ENCODE measurements around the gene MMD.

Gene MMD

DNA sequence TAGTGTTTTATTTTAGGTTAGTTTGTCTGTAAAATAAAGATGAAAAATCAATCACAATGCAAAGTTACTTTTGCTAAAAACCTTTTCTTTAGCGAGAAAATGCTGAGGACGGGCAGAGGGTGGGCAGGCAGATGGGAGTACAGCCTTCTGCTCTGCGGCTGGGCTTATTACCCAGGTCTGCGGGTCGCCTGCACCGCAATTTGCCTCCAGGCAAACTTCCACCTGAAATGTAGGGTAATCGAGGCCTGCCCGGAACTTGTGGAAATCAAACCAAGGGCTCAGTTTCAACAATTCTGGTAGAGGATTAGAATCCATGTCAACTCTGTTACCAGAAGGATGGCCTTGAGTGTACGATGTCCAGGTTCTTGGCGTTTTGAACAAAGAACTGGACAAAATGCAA, 22.3 kb upstream of the MMD start:
- CTCF ChIA-PET = no interaction called here
- POLR2A ChIA-PET = no interaction called here
- DNase-seq (ENCODE audit: extremely low spot score) = no peak
- TF ChIP-seq FOXM1 (IDR thresholded peaks at IDR 0.05; ENCODE audit: borderline replicate concordance) (no peak), ZNF384 (IDR thresholded peaks at IDR 0.05) (no peak), FOXK2 (IDR thresholded peaks at IDR 0.05) (no peak), HDGF (IDR thresholded peaks at IDR 0.05; ENCODE audit: borderline replicate concordance) (no peak), CTBP1 (IDR thresholded peaks at IDR 0.05; ENCODE audit: borderline replicate concordance) (no peak), ELF4 (IDR thresholded peaks at IDR 0.05) (no peak), SUZ12 (IDR thresholded peaks at IDR 0.05) (no peak), LEF1 (IDR thresholded peaks at IDR 0.05; ENCODE audit: borderline replicate concordance) (no peak), L3MBTL2 (conservative IDR thresholded peaks at IDR 0.05) (no peak), TARDBP (IDR thresholded peaks at IDR 0.05) (no peak)
- TF ChIP-seq, protein P1, sequence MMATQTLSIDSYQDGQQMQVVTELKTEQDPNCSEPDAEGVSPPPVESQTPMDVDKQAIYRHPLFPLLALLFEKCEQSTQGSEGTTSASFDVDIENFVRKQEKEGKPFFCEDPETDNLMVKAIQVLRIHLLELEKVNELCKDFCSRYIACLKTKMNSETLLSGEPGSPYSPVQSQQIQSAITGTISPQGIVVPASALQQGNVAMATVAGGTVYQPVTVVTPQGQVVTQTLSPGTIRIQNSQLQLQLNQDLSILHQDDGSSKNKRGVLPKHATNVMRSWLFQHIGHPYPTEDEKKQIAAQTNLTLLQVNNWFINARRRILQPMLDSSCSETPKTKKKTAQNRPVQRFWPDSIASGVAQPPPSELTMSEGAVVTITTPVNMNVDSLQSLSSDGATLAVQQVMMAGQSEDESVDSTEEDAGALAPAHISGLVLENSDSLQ (IDR thresholded peaks at IDR 0.05) = no peak

DNA sequence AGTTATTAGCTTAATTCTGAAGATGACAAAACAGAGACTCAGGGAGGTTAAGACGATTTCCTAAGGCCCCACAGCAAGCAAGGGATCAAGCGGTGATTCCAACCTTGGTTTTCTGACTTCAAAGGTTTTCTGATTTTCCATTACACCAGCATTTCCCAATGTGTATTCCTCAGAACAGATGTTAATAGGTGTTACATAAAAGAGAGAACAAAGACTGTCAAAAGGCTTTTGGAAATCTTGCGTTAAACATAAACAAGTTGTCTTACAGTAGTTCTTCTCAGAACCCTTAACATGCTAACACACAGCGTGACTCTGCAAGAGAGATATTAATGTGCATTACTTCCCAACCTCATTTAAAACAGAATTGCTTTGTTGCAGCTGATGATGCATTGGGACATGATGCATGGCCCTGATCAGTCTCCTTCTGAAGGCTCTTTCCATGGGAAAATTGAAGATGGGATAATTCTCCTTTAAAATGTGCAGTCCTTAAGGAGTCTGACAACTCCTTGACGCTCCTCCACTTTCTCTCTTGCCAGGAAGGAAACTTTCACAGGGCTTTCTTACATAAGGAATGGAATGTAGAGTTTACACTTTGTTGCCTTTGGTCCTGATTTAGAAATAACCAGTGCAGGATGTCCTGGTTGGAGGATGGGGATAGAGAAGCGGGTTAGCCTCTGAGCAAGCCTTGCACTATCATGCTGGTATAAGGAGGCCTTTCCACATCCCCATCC, 21.5 kb upstream of the MMD start:
- no peak for DNase-seq (ENCODE audit: extremely low spot score)
- TF ChIP-seq NFRKB (IDR thresholded peaks at IDR 0.05) (no peak), ZNF384 (IDR thresholded peaks at IDR 0.05) (no peak), HDGF (IDR thresholded peaks at IDR 0.05; ENCODE audit: borderline replicate concordance) (no peak), SUZ12 (IDR thresholded peaks at IDR 0.05) (no peak), FOXK2 (IDR thresholded peaks at IDR 0.05) (no peak), LEF1 (IDR thresholded peaks at IDR 0.05; ENCODE audit: borderline replicate concordance) (no peak), BHLHE40 (IDR thresholded peaks at IDR 0.05; ENCODE audit: borderline replicate concordance) (no peak), L3MBTL2 (conservative IDR thresholded peaks at IDR 0.05) (no peak), FOXA1 (IDR thresholded peaks at IDR 0.05) (no peak)
- POLR2A ChIA-PET = no interaction called here
- CTCF ChIA-PET = no interaction called here

DNA sequence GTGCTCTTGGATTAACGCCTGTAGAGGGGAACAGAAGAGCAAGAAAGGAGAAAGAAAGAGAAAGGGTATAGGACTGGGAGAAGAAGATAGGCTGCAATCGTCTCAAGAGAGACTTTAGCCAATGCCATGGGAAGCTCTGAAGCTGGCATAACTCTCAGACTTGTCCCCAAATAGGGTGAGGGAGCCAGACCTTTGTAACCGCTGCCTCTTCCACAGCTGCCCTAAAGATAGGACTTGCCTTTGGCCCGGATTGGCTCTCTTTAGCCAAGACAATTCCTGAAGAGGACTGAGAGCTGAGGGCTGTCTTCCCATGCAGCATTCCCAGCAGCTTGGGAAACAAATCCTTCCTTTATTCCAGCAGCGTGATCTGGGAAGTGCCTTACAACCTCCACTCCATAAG, 20.8 kb upstream of the MMD start:
- ChIA-PET CTCF (no interaction called here), POLR2A (no interaction called here)
- no peak for TF ChIP-seq SUZ12 (IDR thresholded peaks at IDR 0.05)
- TF ChIP-seq FOXM1 (IDR thresholded peaks at IDR 0.05; ENCODE audit: borderline replicate concordance) = no peak
- no peak for TF ChIP-seq L3MBTL2 (conservative IDR thresholded peaks at IDR 0.05)
- TF ChIP-seq ARNT (IDR thresholded peaks at IDR 0.05) = no peak
- TF ChIP-seq FOXK2 (IDR thresholded peaks at IDR 0.05) = no peak
- no peak for TF ChIP-seq LEF1 (IDR thresholded peaks at IDR 0.05; ENCODE audit: borderline replicate concordance)
- TF ChIP-seq TARDBP (IDR thresholded peaks at IDR 0.05) = no peak
- DNase-seq (ENCODE audit: extremely low spot score) = no peak

DNA sequence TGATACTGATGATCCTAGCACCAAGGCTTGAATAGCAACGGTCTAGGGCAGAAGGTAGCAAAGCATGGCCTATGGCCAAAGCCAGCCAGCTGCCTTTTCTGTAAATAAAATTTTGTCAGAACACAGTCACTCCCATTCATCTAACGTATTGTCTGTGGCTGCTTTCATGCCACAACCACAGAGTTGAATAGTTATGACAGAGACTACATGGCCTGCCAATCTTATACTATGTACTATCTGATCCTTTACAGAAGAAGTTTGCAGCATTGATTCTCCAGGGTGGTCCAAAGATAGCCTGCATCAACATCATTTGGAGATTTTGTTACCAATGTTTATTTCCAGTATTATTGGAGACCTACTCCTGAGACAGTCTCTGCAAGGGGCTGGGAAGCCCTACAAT, 19.9 kb upstream of the MMD start:
- TF ChIP-seq SUZ12 (IDR thresholded peaks at IDR 0.05) = no peak
- no peak for TF ChIP-seq L3MBTL2 (conservative IDR thresholded peaks at IDR 0.05)
- TF ChIP-seq BHLHE40 (IDR thresholded peaks at IDR 0.05; ENCODE audit: borderline replicate concordance) = no peak
- TF ChIP-seq FOXM1 (IDR thresholded peaks at IDR 0.05; ENCODE audit: borderline replicate concordance) = no peak
- TF ChIP-seq, protein P1 (IDR thresholded peaks at IDR 0.05) = no peak
- no peak for TF ChIP-seq FOXK2 (IDR thresholded peaks at IDR 0.05)
- TF ChIP-seq NFRKB (IDR thresholded peaks at IDR 0.05) = no peak
- no peak for TF ChIP-seq ARNT (IDR thresholded peaks at IDR 0.05)
- no peak for TF ChIP-seq CTBP1 (IDR thresholded peaks at IDR 0.05; ENCODE audit: borderline replicate concordance)
- TF ChIP-seq FOXA1 (IDR thresholded peaks at IDR 0.05) = no peak
- no peak for TF ChIP-seq ELF4 (IDR thresholded peaks at IDR 0.05)
- TF ChIP-seq TARDBP (IDR thresholded peaks at IDR 0.05) = no peak
- no peak for TF ChIP-seq HDGF (IDR thresholded peaks at IDR 0.05; ENCODE audit: borderline replicate concordance)
- TF ChIP-seq SP1 (IDR thresholded peaks at IDR 0.05) = no peak
- no peak for TF ChIP-seq ZNF384 (IDR thresholded peaks at IDR 0.05)
- TF ChIP-seq LEF1 (IDR thresholded peaks at IDR 0.05; ENCODE audit: borderline replicate concordance) = no peak
- DNase-seq (ENCODE audit: extremely low spot score) = no peak
- POLR2A ChIA-PET = no interaction called here
- CTCF ChIA-PET = no interaction called here

DNA sequence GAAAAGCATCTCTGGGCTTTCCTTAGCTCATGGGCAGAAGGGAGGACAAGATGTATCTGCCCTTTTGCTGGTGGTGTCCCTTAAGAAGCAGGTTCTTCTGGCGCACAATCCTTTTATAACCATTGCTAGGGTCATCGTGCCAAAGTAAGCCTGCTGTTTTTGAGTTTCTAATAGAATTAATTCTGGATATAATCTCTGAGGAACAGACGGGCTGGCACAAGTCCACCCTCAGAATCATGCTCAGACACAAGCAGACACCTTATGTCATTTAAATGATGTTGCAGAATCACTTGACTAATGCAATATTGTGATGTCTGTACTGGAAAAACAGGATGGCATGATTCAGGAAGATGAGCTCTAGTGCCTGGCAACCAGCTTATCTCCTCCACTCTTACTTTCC, 18.8 kb upstream of the MMD start:
- TF ChIP-seq FOXK2 (IDR thresholded peaks at IDR 0.05) = no peak
- no peak for TF ChIP-seq FOXM1 (IDR thresholded peaks at IDR 0.05; ENCODE audit: borderline replicate concordance)
- TF ChIP-seq BHLHE40 (IDR thresholded peaks at IDR 0.05; ENCODE audit: borderline replicate concordance) = no peak
- TF ChIP-seq L3MBTL2 (conservative IDR thresholded peaks at IDR 0.05) = no peak
- TF ChIP-seq TARDBP (IDR thresholded peaks at IDR 0.05) = no peak
- TF ChIP-seq, protein P1 (IDR thresholded peaks at IDR 0.05) = no peak
- ChIA-PET POLR2A (no interaction called here), CTCF (no interaction called here)
- no peak for DNase-seq (ENCODE audit: extremely low spot score)

DNA sequence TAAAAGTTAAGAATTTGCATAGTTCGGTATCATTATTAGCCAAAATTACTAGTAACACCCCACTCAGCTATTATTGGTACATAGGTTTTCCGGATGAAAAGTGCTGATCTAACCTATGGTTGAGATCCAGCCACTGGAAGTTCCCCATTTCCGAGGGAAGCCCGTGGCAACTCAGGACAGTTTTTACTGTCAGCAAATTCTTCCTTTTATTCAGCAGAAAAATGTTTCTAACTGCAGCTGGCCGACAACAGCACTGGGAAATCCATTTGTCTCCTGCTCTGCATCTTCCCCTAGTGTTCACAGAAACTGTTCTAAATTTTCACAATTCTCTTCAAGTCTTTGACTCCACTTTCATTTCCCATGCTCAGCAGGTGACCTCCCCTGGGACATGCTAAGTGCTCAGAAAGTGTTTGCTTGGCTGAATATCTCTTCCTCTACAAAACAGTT, 15.5 kb upstream of the MMD start:
- DNase-seq (ENCODE audit: extremely low spot score) = no peak
- ChIA-PET POLR2A (interaction anchor here (1.2 kb wide), 1 partner anchor 16 kb away, joined by 5 read pairs; the partner anchor contains the start of gene MMD), CTCF (no interaction called here)
- no peak for TF ChIP-seq FOXK2 (IDR thresholded peaks at IDR 0.05)
- no peak for TF ChIP-seq BHLHE40 (IDR thresholded peaks at IDR 0.05; ENCODE audit: borderline replicate concordance)
- TF ChIP-seq FOXM1 (IDR thresholded peaks at IDR 0.05; ENCODE audit: borderline replicate concordance) = no peak
- TF ChIP-seq CTBP1 (IDR thresholded peaks at IDR 0.05; ENCODE audit: borderline replicate concordance) = no peak
- TF ChIP-seq SUZ12 (IDR thresholded peaks at IDR 0.05) = no peak
- TF ChIP-seq L3MBTL2 (conservative IDR thresholded peaks at IDR 0.05) = no peak
- TF ChIP-seq NFRKB (IDR thresholded peaks at IDR 0.05) = no peak
- no peak for TF ChIP-seq ELF4 (IDR thresholded peaks at IDR 0.05)
- TF ChIP-seq, protein P1 (IDR thresholded peaks at IDR 0.05) = no peak
- TF ChIP-seq FOXA1 (IDR thresholded peaks at IDR 0.05) = no peak
